ENCODE data around the gene ROCK2. TPM values are rescaled to one million over a fixed set of nuclear protein-coding genes. Genes with fewer than 3 reads are reported as not detected.

ROCK2 gene
- total and polyA plus RNA-seq, 7 donors = 15.2 to 74.8 (median 43.5) TPM

DNA sequence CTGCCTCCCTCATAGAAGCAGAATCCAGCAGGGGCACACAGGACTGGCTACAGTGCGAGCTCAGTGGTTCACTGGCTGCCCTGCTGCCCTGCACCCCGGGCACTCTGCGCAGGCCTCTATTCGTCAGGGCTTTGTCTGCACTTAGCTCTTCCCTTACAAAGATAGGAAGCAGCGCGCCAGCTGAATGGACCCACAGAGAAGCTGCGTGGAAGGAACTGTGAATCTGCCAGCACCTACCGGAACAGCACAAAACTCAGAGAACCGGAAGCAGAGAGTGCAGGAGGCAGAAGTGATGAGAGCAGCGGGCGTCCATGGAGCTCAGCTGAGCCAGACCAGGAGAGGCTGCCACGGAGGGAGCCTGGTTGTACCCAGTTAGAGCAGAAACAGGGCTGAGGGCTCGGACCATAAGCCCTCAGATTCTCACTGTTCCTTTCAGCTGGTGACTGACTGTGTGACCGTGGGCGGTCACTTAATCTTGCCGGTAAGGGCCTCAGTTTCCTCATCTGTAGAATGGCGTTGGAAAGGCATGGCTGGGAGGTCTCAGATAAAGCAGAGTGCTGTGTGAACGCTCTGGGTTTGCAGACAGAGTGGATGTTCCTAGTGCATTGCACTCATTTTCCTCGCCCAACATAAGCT is 212.3 kb downstream of the ROCK2 start:
- H3K4me3 ChIP-seq = peak overlapping the region in 2 of 4 donors; percentile 57
- H3K27ac ChIP-seq = peak overlapping the region in 1 of 4 donors; percentile 16
- WGBS, 2 donors = 76 to 78% methylated on average over 19 of the region's 19 CpGs
- H3K27me3 ChIP-seq = no peaks in the 10 kb centered on the region
- no peaks in the 10 kb centered on the region for H3K9me3 ChIP-seq
- intact Hi-C loops (cut with DNase I) = loop anchor here (1.0 to 5.0 kb wide), 6 partner anchors 60 to 450 kb away; partner anchors contain the start of gene ROCK2
- peaks cover 0 to 26% (median 22%) of the 10 kb centered on the region in 4 donors for H3K4me1 ChIP-seq
- H3K36me3 ChIP-seq = no peaks in the 10 kb centered on the region
- peak; percentile 46 for DNase-seq
- TF ChIP-seq, protein P1, sequence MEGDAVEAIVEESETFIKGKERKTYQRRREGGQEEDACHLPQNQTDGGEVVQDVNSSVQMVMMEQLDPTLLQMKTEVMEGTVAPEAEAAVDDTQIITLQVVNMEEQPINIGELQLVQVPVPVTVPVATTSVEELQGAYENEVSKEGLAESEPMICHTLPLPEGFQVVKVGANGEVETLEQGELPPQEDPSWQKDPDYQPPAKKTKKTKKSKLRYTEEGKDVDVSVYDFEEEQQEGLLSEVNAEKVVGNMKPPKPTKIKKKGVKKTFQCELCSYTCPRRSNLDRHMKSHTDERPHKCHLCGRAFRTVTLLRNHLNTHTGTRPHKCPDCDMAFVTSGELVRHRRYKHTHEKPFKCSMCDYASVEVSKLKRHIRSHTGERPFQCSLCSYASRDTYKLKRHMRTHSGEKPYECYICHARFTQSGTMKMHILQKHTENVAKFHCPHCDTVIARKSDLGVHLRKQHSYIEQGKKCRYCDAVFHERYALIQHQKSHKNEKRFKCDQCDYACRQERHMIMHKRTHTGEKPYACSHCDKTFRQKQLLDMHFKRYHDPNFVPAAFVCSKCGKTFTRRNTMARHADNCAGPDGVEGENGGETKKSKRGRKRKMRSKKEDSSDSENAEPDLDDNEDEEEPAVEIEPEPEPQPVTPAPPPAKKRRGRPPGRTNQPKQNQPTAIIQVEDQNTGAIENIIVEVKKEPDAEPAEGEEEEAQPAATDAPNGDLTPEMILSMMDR (IDR thresholded peaks at IDR 0.05) = no peak
- no peak for TF ChIP-seq POLR2A (IDR thresholded peaks at IDR 0.05)
- TF ChIP-seq EP300 (IDR thresholded peaks at IDR 0.05) = no peak
- no peak for TF ChIP-seq POLR2AphosphoS5 (IDR thresholded peaks at IDR 0.05)

- H3K4me1 ChIP-seq = peaks cover 0 to 26% (median 22%) of the 10 kb centered on the region in 4 donors
- 93% methylated on average over 20 of the region's 20 CpGs for WGBS, 2 donors
- intact Hi-C loops (cut with DNase I) = loop anchor here (5.0 kb wide), 3 partner anchors 61 to 451 kb away; partner anchors contain the start of gene ROCK2
- H3K27ac ChIP-seq = no peak overlapping the region
- H3K36me3 ChIP-seq = no peaks in the 10 kb centered on the region
- H3K9me3 ChIP-seq = no peaks in the 10 kb centered on the region
- H3K4me3 ChIP-seq = no peak overlapping the region
- H3K27me3 ChIP-seq = no peaks in the 10 kb centered on the region
- TF ChIP-seq, protein P1 (IDR thresholded peaks at IDR 0.05) = no peak
- TF ChIP-seq POLR2A (IDR thresholded peaks at IDR 0.05) (no peak), EP300 (IDR thresholded peaks at IDR 0.05) (no peak), POLR2AphosphoS5 (IDR thresholded peaks at IDR 0.05) (no peak)
- DNase-seq = peak; percentile 41
Observed at GRCh38 chr2:11131166-11131920, 213.1 kb downstream of the ROCK2 start.

Small RNA genes within 50 kb of the gene (small RNA-seq; reads per million reads assigned to genes)
- gene RNU6-1081P = 0 reads per million in 3 donors

Other genes with a start within 250 kb of the ROCK2 start
- gene SLC66A3, start 189.2 kb downstream of the ROCK2 start, total RNA-seq = 10 to 100 TPM; 34.3 to 71.7 (median 43.0) TPM
- gene SLC66A3, start 189.2 kb downstream of the ROCK2 start, polyA plus RNA-seq = 10 to 100 TPM in 2 of 3 donors, 1 to 10 TPM in 1; 6.9 to 12.5 (median 11.4) TPM
- 10 to 100 TPM; 11.8 to 24.2 (median 19.5) TPM for gene E2F6, start 121.5 kb upstream of the ROCK2 start, total RNA-seq
- gene E2F6, start 121.5 kb upstream of the ROCK2 start, polyA plus RNA-seq = 1 to 10 TPM; 3.6 to 5.5 (median 3.9) TPM
- 1 to 10 TPM in 3 of 4 donors, under 1 TPM in 1; 0.71 to 2.5 (median 1.6) TPM for gene GREB1, start 189.4 kb upstream of the ROCK2 start, total RNA-seq
- under 1 TPM in 2 of 3 donors, not detected in 1; 0.28 to 0.46 TPM for gene GREB1, start 189.4 kb upstream of the ROCK2 start, polyA plus RNA-seq

Measured in sigmoid colon (tissue), 7 donors.